GM21717 (cell line): ENCODE results near the gene GLP2R.

ENCODE experiments used
- ATAC-seq: cut with Tn5 transposase; IDR thresholded peaks from one replicate; pipeline ENCODE4 v1.9.1; 2021; ENCODE audit warnings: mild to moderate bottlenecking, moderate library complexity; ENCODE audit not compliant: unreplicated experiment

The GLP2R gene

DNA sequence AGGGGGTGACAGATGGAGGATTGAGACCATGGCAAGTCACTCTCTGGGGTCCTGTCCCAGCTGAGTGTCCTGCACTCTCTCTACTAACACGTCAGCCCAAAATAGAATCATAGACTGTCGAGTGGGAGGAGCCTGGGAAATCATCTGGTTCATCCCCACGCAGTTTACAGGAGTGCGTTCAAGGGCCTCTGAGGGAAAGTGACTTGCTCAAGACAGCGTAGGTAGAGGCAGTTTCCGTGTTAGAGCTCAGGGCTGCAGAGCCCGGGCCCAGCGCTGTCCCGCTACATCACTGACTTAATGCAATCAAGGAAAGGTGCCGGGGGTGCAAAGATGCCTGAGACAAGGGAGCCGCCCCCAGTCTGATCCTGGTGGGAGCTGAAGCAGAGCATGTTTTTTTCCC lies 14.2 kb upstream of the GLP2R start:
- no peak for ATAC-seq

GRCh38 chr17:9813166-9813565 lies 12.6 kb upstream of the GLP2R start:
- ATAC-seq: no peak

DNA sequence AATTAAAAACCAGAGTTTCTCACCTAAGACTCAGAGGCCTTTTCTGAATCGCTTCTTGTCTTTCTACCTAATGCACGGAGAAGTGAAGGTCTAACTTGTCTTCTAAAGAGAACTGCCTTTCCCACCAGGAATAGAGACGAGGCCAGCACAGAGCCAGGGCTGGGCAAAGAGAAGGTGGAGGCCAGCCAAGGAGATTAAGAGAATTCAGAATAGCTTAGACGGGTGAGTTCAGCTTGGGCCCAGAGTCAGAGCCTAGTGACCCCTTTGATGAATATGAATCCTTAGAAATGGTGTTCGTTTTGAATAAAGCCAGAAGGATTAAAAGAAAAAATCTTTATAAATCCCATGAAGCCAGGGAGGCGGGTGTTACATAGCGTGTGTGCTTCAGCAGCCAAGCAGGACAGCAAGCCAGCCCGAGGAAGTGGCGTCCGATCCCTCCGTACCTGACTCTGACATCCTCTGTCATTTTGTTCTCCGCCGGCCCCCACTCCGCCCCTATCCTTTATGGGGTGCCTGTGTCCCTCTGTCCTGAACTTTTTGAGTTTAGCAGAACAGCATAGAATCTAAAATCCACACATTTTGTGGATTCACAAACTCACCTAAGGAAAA lies 11.3 kb upstream of the GLP2R start:
- ATAC-seq: no peak

DNA sequence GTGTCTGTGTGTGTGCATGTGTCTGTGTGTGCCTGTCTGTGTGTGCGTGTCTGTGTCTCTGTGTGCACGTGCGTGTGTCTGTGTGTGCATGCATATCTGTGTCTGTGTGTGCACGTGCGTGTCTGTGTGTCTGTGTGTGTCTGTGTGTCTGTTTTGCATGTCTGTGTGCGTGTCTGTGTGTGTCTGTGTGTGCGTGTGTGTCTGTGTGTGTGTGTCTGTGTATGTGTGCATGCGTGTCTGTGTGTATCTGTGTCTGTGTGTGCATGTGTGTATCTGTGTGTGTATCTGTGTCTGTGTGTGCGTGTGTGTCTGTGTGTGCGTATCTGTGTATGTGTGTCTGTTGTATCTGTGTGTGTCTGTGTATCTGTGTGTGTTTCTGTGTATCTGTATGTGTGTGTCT lies 9.3 kb upstream of the GLP2R start:
- no peak for ATAC-seq

DNA sequence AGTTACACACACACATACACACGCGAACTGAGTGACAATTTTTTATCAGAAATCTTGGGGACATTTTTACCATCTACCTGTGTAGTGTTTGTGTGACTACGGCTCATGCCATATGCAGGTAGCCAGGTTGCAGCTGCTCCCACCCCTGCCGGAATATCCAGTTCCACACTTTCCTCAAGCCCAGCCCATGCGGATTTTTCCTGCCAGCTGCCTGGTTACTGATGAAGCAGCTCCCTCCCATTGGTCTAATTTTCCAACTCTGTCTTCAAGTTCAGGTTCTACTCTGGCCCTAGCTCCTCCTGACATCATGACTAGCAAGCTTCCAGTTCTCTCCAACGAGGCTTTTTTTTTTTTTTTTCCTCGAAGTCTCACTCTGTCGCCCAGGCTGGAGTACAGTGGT lies 8.6 kb upstream of the GLP2R start:
- ATAC-seq: no peak

DNA sequence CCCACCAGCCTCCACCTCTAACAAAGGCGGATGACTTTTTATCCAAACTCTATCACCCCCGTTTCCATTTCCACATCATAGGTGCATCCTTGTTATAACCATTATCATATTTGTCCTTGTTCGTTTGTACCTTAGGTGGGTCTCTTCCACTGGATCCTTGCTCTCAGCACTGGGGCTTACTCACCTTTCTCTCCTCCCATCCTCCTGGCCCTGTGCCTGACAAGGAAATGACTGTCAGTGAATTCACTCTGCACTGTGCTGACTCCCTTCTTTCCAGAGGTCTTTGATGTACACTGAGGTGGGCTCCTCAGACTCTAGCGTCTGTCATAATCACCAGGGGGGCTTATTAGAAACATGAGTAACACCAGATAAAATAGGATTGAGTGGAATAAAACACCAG lies 7.0 kb upstream of the GLP2R start:
- ATAC-seq: no peak

DNA sequence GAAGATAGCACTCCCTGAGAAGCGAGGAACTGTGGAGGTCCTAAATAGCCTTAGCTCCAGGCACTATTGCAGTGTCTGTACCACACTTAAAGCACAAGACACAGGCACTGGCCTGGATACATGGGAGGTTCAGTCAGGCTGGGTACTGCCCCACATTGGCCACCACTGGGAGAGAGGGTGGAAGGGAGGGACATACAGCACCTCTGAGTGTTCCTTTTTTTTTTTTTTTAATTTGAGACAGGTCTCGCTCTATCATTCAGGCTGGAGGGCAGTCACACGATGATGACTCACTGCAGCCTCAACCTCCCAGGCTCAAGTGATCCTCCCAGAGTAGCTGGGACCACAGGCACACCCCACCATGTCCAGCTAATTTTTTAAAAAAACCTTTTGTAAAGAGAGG lies 5.3 kb upstream of the GLP2R start:
- ATAC-seq: no peak

DNA sequence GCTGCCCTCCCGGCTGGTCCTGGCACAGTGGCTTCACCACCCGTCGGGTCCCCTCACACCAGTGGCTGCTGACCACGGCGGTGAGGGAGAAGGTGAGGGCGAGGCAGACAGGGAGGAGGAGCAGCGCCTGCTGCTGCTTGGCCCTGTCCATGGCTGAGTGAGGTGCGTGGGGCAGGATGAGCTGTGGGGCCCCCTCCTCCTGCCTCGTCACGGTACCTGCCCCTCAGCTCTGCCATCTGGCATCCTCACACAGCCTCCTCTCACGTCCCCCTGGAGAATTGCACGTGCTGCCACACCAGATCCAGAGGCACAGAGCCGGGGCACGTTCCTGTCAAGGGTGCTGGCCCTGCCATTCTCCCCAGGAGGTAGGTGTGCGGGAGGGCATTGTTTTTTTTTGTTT lies 3.8 kb upstream of the GLP2R start, which contains the start of gene GSG1L2:
Gene GSG1L2, minus strand, starts transcription at position 159 of the 400 bp plus-strand sequence. Its CDS starts 8 bp downstream, at position 151.
- ATAC-seq: no peak

DNA sequence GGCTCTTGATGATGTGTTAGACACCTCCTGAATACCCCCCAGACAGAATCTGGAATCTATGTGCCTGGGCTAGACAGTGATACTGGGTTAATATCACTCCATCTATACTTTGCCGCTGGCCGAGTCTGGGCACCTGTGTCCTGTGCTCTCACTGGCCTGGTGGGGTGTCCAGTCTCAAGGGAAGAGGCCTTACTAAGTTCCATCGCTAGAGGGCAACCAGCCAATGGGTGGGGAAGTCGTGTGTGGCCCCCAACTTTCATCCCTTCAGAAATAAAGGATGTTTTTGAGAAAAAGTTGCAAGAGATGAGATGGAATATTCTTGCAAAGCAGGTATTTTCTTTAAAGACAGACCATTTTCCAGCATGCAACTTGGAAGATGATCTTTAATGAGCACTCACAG lies 1.6 kb upstream of the GLP2R start:
- ATAC-seq: no peak

DNA sequence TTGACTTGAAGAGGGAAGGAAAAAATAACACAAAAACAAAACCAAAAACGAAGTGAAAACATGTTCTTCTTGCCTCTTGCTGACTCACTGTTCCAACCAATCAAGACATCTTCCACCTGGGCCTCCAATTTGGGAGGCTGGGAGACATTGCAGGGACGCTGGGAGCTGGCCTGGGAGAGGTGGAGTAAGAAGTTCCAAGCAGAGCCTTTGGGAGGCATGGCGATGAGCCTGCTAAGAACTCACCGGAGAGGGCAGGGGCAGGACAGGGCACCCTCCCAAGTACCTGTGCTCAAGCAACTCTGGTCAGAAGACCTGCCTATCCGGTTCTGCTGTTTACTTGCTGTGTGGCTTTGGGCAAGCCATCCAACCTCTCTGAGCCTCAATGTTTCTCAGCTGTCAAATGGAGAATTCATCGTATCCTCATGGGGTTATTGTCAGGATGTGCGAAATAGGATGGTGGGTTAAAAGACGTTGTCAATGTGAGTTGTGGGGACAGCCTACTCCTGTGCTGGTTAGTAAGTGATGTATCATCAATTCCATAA lies 856 bp upstream of the GLP2R start:
- ATAC-seq: no peak

- no peak for ATAC-seq
Measured at GRCh38 chr17:9828296-9829295, 2.9 kb downstream of the GLP2R start.

DNA sequence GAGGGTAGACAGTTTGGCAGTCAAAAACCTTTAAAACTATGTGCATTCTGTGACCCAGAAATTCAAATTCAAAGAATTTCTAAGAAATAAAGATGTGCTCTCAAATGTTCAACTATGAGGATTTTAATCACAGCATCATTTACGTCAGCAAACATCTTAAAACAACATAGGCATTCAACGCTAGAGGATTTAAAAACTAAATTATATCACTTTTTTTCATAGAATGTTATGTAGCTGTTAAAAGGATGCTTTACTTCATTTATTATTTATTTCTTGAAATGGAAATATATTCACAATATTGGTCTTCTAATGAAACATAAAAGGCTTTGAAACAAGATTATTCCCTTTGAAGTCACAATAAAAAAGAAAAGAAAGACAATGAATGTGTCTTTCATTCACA lies 3.6 kb downstream of the GLP2R start:
- no peak for ATAC-seq

- no peak for ATAC-seq
Measured at GRCh38 chr17:9830711-9831110, 5.0 kb downstream of the GLP2R start.

- ATAC-seq: no peak
Measured at GRCh38 chr17:9833922-9834321, 8.2 kb downstream of the GLP2R start.

DNA sequence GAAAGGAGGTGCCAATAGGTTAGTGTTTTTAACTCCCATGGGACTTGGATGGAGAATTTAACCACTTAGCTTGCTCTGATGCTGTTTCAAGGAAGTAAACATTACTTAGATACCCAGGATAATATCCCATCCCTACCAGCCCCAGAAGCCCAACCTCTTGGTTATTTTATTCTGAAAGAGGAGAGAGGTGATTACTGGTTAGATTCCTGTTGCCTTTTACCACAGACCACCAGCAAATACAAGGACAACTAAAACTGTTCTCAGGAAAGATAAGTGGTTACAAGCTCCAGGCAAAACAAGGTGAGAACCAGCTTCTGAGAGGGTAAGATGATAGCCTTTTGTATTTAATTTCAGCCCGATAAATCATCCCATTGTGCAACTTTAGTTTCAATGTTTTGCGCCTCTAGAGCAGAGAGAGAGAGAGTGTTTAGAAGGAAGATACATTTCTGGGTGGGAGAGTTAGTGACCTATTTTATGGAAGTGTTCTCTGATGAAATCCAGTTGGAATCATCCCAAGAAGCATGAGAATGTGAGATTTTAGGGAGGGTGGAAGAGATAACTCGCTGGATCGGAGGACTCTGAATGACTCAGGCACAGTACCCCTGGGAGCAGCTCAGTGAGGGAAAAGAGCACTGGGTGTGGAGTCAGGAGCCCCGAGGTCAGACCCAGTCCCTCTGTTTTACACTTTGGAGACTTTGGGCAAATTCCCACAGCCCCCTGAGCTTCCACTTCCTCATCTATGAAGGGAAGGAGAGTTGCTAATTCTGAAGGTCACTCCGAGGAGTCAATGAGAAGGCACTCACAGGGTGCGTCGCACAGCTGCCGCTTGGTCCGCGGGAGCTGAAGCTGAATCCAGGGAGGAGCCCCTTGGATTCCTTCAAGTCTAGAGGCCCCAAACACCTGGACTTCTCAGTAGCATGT lies 12.1 kb downstream of the GLP2R start:
- no peak for ATAC-seq

GRCh38 chr17:9839433-9839832 lies 13.7 kb downstream of the GLP2R start:
- no peak for ATAC-seq

DNA sequence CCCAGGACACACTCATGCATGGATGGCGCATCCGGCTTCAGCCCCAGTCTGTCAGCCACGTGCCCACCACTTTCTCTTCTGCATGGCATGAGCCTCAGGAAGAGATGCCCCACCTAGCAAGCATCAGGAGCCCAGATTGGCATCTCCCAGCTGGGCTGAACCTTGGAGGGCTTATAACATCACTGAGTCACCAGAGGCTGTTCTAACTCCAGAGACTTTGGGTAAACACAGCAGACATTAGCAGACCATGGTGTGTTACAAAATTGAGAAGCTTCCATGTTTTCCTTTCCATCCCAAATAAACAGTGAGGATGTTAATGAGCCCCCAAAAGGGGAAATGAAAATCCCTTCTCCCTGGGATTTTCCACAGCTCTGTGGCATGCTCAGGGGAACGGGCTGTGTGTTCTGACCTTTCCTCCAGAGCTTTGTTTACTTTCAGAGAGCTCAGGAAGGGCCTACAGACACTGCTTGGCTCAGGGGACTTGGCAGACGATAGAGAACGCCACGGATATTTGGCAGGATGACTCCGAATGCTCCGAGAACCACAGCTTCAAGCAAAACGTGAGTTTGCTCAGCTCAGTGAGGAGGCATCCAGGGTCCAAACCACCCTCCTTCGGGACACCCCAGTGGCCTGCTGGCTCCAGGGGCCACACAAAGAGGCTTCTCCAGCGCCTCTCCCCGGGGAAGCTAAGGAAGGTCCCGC lies 16.5 kb downstream of the GLP2R start:
- no peak for ATAC-seq

- ATAC-seq: no peak
Measured at GRCh38 chr17:9843152-9844010, 17.7 kb downstream of the GLP2R start.

DNA sequence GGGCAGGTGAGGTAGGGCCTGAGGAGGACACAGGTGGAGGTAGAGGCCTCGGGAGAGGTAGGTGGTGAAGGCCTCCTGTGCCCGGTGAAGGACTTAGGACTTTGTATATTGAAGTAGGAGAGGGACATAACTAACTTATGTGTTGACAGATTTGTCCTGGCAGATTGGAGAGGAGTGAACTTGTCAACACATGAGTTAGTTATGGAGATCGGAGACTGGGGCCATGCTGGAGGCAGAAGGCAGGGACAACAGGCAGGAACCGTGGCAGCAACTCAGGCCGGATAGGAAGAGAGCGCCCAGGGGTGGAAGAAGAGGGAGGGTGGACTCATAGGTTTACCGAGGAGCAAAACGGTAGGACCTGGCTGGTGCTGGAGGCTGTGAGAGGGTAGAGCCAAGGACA lies 18.4 kb downstream of the GLP2R start:
- ATAC-seq: no peak
